GM19238 (cell line): ENCODE results near the gene APLP2.
"Not testable (repeated sequence)": the region's sequence is repeated elsewhere in the genome, so short reads cannot be mapped to it uniquely, and the experiment has no call there.

Experiments
- DNase-seq: peaks from one replicate; pipeline ENCODE4 v3.0.0; 2011; ENCODE audit warnings: low spot score; ENCODE audit not compliant: insufficient read length

Gene APLP2

DNA sequence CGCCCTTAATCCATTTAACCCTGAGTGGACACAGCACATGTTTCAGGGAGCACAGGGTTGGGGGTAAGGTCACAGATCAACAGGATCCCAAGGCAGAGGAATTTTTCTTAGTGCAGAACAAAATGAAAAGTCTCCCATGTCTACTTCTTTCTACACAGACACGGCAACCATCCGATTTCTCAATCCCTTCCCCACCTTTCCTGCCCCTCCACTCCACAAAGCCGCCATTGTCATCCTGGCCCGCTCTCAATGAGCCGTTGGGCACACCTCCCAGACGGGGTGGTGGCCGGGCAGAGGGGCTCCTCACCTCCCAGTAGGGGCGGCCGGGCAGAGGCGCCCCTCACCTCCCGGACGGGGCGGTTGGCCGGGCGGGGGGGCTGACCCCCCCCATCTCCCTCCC, 20.8 kb downstream of the APLP2 start:
- not testable (repeated sequence) for DNase-seq

- not testable (repeated sequence) for DNase-seq
These were observed 21.5 kb downstream of the APLP2 start for GRCh38 chr11:130091169-130091568.

DNA sequence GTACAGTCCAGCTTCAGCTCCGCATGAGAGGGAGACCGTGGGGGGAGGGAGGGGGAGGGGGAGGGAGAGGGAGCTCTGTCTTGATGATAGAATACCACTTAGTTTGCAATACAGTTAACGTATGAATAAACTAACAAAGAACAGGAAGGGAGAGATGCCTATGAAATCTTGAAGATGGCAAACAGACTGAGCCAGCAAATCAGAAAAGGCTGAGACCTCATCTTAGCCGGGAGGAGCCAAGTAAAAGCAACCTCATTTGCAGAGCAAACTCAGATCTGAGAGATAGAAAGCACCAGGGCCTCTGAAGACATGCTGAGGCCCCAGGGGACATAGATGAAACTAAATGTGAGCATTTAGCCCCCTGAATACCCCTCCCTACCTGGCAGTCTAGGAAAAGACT, 23.0 kb downstream of the APLP2 start:
- no peak for DNase-seq

GRCh38 chr11:130094614-130095013, 24.9 kb downstream of the APLP2 start:
- no peak for DNase-seq

- no peak for DNase-seq
These were observed 25.6 kb downstream of the APLP2 start for GRCh38 chr11:130095326-130095725.

DNA sequence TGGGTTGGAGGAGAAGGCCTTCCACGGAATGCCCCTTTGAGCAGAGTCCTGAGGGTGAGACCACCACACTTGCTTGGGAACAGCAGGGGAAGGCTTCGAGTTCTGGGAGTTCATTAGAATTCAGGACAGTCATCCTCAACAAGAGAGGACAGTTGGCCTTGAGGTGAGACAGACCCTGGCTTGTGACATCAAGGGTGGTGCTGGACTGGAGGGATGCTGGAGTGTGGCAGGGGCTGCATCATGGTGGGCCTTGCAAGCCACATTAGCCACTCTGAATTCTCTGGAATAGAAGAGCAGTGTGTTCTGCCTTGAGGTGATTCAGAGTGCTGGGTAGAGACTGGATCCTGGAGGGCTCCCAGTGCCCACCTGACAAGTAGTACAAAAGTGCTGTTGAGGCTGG, 26.3 kb downstream of the APLP2 start:
- DNase-seq, result no peak

- DNase-seq, result no peak
These were observed 27.1 kb downstream of the APLP2 start for GRCh38 chr11:130096823-130097222.

DNA sequence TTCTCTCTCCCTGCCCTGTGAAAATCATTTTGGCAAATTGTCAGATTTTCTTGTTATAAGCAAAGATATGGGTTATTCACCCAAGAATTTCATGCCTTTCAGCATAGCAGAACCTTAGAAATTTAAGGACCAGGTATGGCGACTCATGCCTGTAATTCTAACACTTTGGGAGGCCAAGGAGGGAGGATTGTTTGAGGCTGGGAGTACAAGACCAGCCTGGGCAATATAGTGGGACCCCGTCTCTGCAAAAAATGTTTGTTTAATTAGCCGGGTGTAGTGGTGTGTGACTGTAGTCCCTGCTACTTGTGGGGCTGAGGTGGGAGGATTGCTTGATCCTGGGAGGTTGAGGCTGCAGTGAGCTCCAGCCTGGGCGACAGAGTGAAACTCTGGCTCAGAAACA, 27.6 kb downstream of the APLP2 start:
- DNase-seq, result no peak

DNA sequence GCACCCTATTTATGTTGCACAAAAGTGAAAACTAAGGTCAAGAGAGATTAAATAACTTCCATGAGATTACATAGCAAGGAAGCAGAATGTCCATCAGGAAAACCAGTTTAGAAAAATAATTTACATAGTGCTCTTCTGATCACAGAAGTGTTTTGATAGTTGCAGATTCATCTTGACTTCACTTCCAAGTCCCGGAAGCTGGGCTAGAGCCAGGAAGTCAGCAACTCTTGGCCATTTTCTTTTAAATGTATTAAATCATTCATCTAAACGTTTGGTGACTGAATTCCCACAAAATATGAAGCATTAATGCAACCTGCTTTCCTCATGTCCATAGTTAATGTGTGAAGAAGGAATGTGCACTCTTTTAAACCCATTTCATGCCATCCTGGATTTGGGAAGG, 29.7 kb downstream of the APLP2 start:
- no peak for DNase-seq

GRCh38 chr11:130100381-130101095, 30.8 kb downstream of the APLP2 start:
- no peak for DNase-seq

GRCh38 chr11:130101661-130102060, 32.0 kb downstream of the APLP2 start:
- DNase-seq, result no peak

DNA sequence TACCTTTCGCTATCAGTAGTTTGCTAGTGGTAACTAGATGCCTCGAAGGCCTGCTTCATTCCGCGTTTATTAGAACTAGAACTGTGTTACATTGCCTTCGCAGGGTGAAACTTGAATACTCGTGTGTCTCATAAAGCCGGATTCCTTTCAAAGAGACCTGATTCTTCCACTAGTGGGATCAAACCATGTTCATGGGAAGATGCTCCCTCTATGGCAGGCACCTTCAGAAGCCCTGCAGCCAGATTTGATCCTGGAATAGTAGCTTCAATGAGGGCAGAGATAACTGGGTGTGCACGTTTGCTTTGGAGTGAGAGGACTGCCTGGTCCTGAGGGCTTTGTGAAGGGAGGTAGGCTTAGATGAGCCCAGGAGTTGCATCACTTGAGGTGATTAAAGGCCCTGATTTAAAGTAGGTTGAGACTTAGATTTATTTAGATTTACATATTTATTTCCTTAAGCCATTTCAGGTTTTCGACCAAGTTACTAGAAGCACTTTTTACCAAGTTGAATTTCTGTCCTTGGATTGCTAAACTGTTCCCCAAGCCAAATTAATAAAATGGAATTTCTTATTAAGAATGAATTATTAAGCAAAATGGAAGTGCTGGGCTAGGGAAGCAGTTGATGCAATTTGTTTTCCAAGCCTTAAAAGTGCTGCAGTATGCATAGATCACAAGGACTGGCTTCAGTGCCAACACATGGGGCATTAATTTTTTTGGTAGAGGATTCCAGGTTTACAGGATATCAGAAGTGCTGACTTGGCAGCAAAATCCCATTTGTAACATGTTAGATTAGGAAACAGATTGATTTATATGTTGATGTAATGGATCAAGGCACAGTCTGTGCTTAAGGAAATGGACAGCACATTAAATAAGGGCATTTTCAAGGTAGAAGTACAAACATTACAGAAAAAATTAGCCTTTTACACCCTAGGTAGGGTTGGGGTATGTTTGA, 32.9 kb downstream of the APLP2 start:
- DNase-seq, result no peak

DNA sequence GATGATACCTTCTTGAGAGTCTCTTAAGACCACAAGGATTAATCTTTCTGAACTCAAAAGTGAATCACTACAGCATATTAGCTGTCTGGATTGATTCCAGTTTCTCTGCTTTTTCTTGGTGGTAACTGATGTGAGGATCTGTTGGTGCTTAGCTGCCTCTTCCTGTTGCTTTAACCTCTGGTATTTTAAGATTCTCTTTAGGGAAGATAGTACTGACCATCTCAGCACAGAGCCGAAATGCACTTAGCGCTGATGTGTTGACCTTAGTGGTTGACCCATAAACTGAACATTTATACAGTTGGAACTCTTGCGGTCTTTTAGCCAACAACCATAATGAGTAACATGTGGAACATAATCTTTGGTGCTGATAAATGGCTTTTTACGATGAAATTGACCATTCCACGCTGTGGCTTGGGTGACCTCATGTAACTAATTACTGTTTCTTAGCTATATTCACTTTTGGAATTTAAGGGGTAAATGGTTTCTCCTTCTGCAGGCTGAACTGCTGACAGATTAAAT, 33.7 kb downstream of the APLP2 start:
- DNase-seq, result no peak

DNA sequence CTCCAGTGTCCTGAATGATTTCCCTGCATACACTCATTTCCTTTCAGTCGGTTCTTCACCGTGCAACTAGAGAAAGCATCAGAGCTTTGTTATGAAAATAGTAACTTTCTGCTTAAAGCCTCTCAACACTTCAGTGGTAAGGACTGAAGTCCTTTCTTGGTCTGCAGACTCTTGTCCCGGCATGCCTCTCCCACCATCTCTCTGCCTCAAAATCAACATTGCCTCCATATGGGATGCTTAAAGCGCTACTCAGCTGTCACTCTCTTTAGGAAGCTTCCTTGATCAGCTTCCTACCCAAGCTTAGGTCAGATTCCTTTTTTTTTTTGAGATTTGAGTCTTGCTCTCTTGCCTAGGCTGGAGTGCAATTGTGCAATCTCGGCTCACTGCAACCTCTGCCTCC, 36.7 kb downstream of the APLP2 start:
- no peak for DNase-seq

DNA sequence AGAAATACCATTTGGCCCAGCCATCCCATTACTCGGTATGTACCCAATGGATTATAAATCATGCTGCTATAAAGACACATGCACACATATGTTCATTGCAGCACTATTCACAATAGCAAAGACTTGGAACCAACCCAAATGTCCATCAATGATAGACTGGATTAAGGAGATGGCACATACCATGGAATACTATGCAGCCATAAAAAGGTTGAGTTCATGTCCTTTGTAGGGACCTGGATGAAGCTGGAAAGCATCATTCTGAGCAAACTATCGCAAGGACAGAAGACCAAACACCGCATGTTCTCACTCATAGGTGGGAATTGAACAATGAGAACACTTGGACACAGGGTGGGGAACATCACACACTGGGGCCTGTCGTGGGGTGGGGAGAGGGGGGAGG, 39.0 kb downstream of the APLP2 start:
- DNase-seq, result not testable (repeated sequence)

GRCh38 chr11:130109386-130109785, 39.7 kb downstream of the APLP2 start:
- DNase-seq, result no peak

DNA sequence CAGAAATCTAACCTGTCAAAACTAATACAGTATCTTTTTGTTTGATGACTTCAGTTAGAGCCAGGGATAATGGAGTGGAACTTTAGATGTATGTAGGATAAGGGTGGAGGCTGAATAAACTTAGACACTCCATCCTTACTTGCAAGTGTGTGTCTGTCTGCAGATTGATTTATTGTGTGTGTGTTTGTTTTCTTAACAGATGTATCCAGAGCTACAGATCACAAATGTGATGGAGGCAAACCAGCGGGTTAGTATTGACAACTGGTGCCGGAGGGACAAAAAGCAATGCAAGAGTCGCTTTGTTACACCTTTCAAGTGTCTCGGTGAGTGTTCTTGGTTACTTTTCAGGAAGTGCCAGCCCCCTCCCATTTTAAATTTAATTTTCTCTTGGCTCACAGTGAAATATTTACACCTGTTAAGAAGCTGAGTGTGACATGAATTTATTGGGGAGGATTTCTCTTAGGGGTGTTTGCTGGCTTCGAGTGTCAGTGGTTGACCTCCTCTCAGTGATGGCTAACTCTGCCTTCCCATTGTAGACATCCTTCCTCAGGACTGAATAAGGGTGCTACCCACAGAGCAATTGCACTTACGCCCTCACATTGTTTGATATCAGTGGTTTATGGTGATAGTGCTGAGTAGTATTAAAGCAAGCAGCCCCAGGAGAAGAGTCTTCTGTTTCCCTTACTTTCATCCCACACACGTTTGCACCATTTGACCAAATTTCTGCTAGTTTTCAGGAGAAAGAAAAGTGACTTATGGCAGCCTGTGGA, 40.8 kb downstream of the APLP2 start:
- no peak for DNase-seq

- DNase-seq, result no peak
These were observed 42.6 kb downstream of the APLP2 start for GRCh38 chr11:130112071-130112830.

GRCh38 chr11:130114281-130114680, 44.6 kb downstream of the APLP2 start:
- no peak for DNase-seq

- no peak for DNase-seq
These were observed 45.0 kb downstream of the APLP2 start for GRCh38 chr11:130114726-130115125.

GRCh38 chr11:130115218-130115617, 45.5 kb downstream of the APLP2 start:
- no peak for DNase-seq
